ENCODE results near the gene RPL18.

RPL18 gene

GRCh38 chr19:48616491-48617056 is 2.4 kb downstream of the RPL18 start:
- peaks cover 27% of the 10 kb centered on the region for H3K4me1 ChIP-seq (ENCODE audit: control insufficient read depth, insufficient read depth, low read length)
- peak overlapping the region; percentile 100 for H3K27ac ChIP-seq (ENCODE audit: extremely low read depth, low read depth, low read length)
- ChIA-PET POLR2A (interaction anchor here (0.8 to 3.8 kb wide), 5 partner anchors 7 to 17 kb away, joined by 3 to 28 read pairs (median 11); no protein-coding TSS in a partner anchor), CTCF (interaction anchor here (0.7 to 1.5 kb wide), 5 partner anchors 19 to 179 kb away, joined by 3 to 13 read pairs (median 4); no protein-coding TSS in a partner anchor)
- TF ChIP-seq ZNF768 (tag by site-specific recombination; IDR thresholded peaks at IDR 0.05) (peak; percentile 76; the same call in 1 of the 2 replicates), ZNF514 (tag by site-specific recombination; IDR thresholded peaks at IDR 0.05) (no peak), ZNF211 (tag by site-specific recombination; IDR thresholded peaks at IDR 0.05; ENCODE audit: low read depth) (no peak), OSR2 (tag by site-specific recombination; IDR thresholded peaks at IDR 0.05) (no peak), ZNF140 (tag by site-specific recombination; IDR thresholded peaks at IDR 0.05) (no peak), ZNF121 (tag by site-specific recombination; IDR thresholded peaks at IDR 0.05) (0 out of 2 replicates have a peak, but pooled peaks have one; percentile 19)
- no peaks in the 10 kb centered on the region for H3K9me3 ChIP-seq (ENCODE audit: control insufficient read depth, insufficient read depth, low read depth, low read length)
- peaks cover 14 to 40% of the 10 kb centered on the region in 2 experiments for H3K36me3 ChIP-seq (ENCODE audit: control insufficient read depth in 2 of 2, insufficient read depth in 1 of 2, low read length in 2 of 2)
- H3K4me3 ChIP-seq (ENCODE audit: low read depth, low read length): no peak overlapping the region

- Histone ChIP-seq H3K9me3 (ENCODE audit: control insufficient read depth, insufficient read depth, low read depth, low read length) (no peaks in the 10 kb centered on the region), H3K27ac (ENCODE audit: extremely low read depth, low read depth, low read length) (peak overlapping the region; percentile 100; the same call in 1 of the 2 replicates), H3K4me3 (ENCODE audit: low read depth, low read length) (no peak overlapping the region), H3K4me1 (ENCODE audit: control insufficient read depth, insufficient read depth, low read length) (peaks cover 27% of the 10 kb centered on the region), H3K36me3 (ENCODE audit: control insufficient read depth in 2 of 2, insufficient read depth in 1 of 2, low read length in 2 of 2) (peaks cover 14 to 40% of the 10 kb centered on the region in 2 experiments)
- CTCF ChIA-PET: interaction anchor here (0.7 to 1.0 kb wide), 2 partner anchors 48 to 180 kb away, joined by 3 to 4 read pairs; no protein-coding TSS in a partner anchor
- no peak for TF ChIP-seq ZNF416 (tag by site-specific recombination; IDR thresholded peaks at IDR 0.05)
- no peak for TF ChIP-seq ZNF16 (tag by site-specific recombination; IDR thresholded peaks at IDR 0.05; ENCODE audit: low read depth)
- TF ChIP-seq KLF1 (tag by site-specific recombination; IDR thresholded peaks at IDR 0.05): 0 out of 2 replicates have a peak, but pooled peaks have one; percentile 4
- TF ChIP-seq KLF10 (tag by site-specific recombination; IDR thresholded peaks at IDR 0.05): no peak
- TF ChIP-seq ZNF704 (tag by site-specific recombination; IDR thresholded peaks at IDR 0.05): no peak
- TF ChIP-seq, protein P1, sequence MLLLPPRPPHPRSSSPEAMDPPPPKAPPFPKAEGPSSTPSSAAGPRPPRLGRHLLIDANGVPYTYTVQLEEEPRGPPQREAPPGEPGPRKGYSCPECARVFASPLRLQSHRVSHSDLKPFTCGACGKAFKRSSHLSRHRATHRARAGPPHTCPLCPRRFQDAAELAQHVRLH (tag by site-specific recombination; IDR thresholded peaks at IDR 0.05): no peak
- TF ChIP-seq ZNF510 (tag by site-specific recombination; IDR thresholded peaks at IDR 0.05; ENCODE audit: insufficient replicate concordance): no peak
- peak; percentile 13; the same call in 1 of the 2 replicates for TF ChIP-seq ZNF600 (tag by site-specific recombination; IDR thresholded peaks at IDR 0.05)
- no peak for TF ChIP-seq ZNF785 (tag by site-specific recombination; IDR thresholded peaks at IDR 0.05)
- no peak for TF ChIP-seq REPIN1 (tag by site-specific recombination; IDR thresholded peaks at IDR 0.05; ENCODE audit: low read depth)
- no peak for TF ChIP-seq ZNF514 (tag by site-specific recombination; IDR thresholded peaks at IDR 0.05)
- no peak for TF ChIP-seq ZNF274 (IDR thresholded peaks at IDR 0.05; ENCODE audit: low read length)
- no peak for TF ChIP-seq ZNF274 (tag by site-specific recombination; IDR thresholded peaks at IDR 0.05; ENCODE audit: borderline replicate concordance)
- POLR2A ChIA-PET: interaction anchor here (0.8 to 3.8 kb wide), 5 partner anchors 8 to 18 kb away, joined by 3 to 28 read pairs (median 10); no protein-coding TSS in a partner anchor
Observed at GRCh38 chr19:48616041-48616436, 2.9 kb downstream of the RPL18 start.

GRCh38 chr19:48615231-48616040 is 3.5 kb downstream of the RPL18 start:
- peak overlapping the region; percentile 100 for H3K27ac ChIP-seq (ENCODE audit: extremely low read depth, low read depth, low read length)
- no peak for TF ChIP-seq ZNF354C (tag by site-specific recombination; IDR thresholded peaks at IDR 0.05; ENCODE audit: borderline replicate concordance, low read depth)
- TF ChIP-seq, protein P2, sequence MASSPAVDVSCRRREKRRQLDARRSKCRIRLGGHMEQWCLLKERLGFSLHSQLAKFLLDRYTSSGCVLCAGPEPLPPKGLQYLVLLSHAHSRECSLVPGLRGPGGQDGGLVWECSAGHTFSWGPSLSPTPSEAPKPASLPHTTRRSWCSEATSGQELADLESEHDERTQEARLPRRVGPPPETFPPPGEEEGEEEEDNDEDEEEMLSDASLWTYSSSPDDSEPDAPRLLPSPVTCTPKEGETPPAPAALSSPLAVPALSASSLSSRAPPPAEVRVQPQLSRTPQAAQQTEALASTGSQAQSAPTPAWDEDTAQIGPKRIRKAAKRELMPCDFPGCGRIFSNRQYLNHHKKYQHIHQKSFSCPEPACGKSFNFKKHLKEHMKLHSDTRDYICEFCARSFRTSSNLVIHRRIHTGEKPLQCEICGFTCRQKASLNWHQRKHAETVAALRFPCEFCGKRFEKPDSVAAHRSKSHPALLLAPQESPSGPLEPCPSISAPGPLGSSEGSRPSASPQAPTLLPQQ (tag by site-specific recombination; IDR thresholded peaks at IDR 0.05): no peak; the same call in 1 of the 2 replicates
- no peak for TF ChIP-seq ZNF48 (tag by site-specific recombination; IDR thresholded peaks at IDR 0.05)
- peak; percentile 45; the same call in 1 of the 2 replicates for TF ChIP-seq SP3 (tag by site-specific recombination; IDR thresholded peaks at IDR 0.05)
- TF ChIP-seq KLF1 (tag by site-specific recombination; IDR thresholded peaks at IDR 0.05): 0 out of 2 replicates have a peak, but pooled peaks have one; percentile 8
- no peak for TF ChIP-seq KLF16 (tag by site-specific recombination; IDR thresholded peaks at IDR 0.05)
- TF ChIP-seq ZNF223 (tag by site-specific recombination; IDR thresholded peaks at IDR 0.05): 0 out of 2 replicates have a peak, but pooled peaks have one; percentile 7
- TF ChIP-seq YY2 (tag by site-specific recombination; IDR thresholded peaks at IDR 0.05): 0 out of 2 replicates have a peak, but pooled peaks have one; percentile 0
- TF ChIP-seq ZNF513 (tag by site-specific recombination; IDR thresholded peaks at IDR 0.05): no peak

More at GRCh38 chr19:48615231-48616040, 3.5 kb downstream of the RPL18 start:
- CTCF ChIA-PET: interaction anchor here (0.6 kb wide), 1 partner anchor 943 kb away, joined by 3 read pairs; no protein-coding TSS in a partner anchor
- Histone ChIP-seq H3K4me1 (ENCODE audit: control insufficient read depth, insufficient read depth, low read length) (peaks cover 27% of the 10 kb centered on the region), H3K4me3 (ENCODE audit: low read depth, low read length) (no peak overlapping the region), H3K9me3 (ENCODE audit: control insufficient read depth, insufficient read depth, low read depth, low read length) (no peaks in the 10 kb centered on the region), H3K36me3 (ENCODE audit: control insufficient read depth in 2 of 2, insufficient read depth in 1 of 2, low read length in 2 of 2) (peaks cover 14 to 40% of the 10 kb centered on the region in 2 experiments)
- POLR2A ChIA-PET: interaction anchor here (0.8 to 3.8 kb wide), 6 partner anchors 8 to 30 kb away, joined by 3 to 28 read pairs (median 6); partner anchors contain the start of gene CA11

Measured in HEK293 (cell line).